Prostate gland (tissue), 2 donors: ENCODE data around the gene NUDT1. TPM values are rescaled to one million over a fixed set of nuclear protein-coding genes. Genes with fewer than 3 reads are reported as not detected.

Experiments
- DNase-seq: peaks from one replicate; pipeline ENCODE4 v3.0.0-alpha.2; 2019; ENCODE audit warnings: low spot score
- H3K27ac ChIP-seq, 2 donors: fragments of 200-600 bp; sonication (generic); 2 replicates each; pipeline ENCODE4 v1.5.1; 2017 to 2019
- H3K27me3 ChIP-seq: fragments of 200-600 bp; sonication (generic); replicated peaks from 2 replicates; pipeline ENCODE4 v1.5.1; 2019; ENCODE audit not compliant: insufficient read depth
- H3K36me3 ChIP-seq, 2 donors: fragments of 200-600 bp; sonication (generic); 1 replicate in 1 of 2; 2 replicates in 1 of 2; pipeline versions ENCODE4 v1.5.1 to v1.8.1; 2017 to 2019
- H3K4me1 ChIP-seq: fragments of 200-600 bp; sonication (generic); replicated peaks from 2 replicates; pipeline ENCODE4 v1.5.1; 2019
- H3K4me3 ChIP-seq, 2 donors: fragments of 200-600 bp; sonication (generic); 2 replicates each; pipeline ENCODE4 v1.5.1; 2017 to 2019
- H3K9me3 ChIP-seq: fragments of 200-600 bp; sonication (generic); 2 replicates; pipeline ENCODE4 v1.5.1; 2017
- POLR2A ChIP-seq: fragments of 450-650 bp; IDR thresholded peaks from one replicate; pipeline ENCODE4 v1.6.1; 2016; ENCODE audit warnings: antibody characterized with exemption, mild to moderate bottlenecking
- POLR2AphosphoS5 ChIP-seq: sonication (generic); formaldehyde crosslinking; IDR thresholded peaks from one replicate; pipeline ENCODE4 v1.6.1; 2017; ENCODE audit warnings: antibody characterized with exemption
- WGBS: methylation state at CpG from one replicate; pipeline ENCODE4 v1.1.5; 2018; 5-methylcytosine and 5-hydroxymethylcytosine counted together
- intact Hi-C: fragments of 100-400 bp; cut with DNase I; formaldehyde crosslinking; loops from one replicate; pipeline ENCODE4 v1.14.2; 2022
- total RNA-seq, 2 donors: library from RNA; depleted of rRNA; stranded (reverse); fragments of >200 nt; gene quantifications; one replicate each; pipeline ENCODE4 v1.1.0, GENCODE V29; 2016
- TF ChIP-seq, protein P1 (sequence below), 4 experiments: fragments of 200-600 bp in 2 of 4; fragments of 450-650 bp in 2 of 4; sonication (generic) in 2 of 4; IDR thresholded peaks; 1 replicate in 3 of 4; 2 replicates in 1 of 4; pipeline ENCODE4 v1.5.1; 2016 to 2019; ENCODE audit warnings: antibody characterized with exemption in 4 of 4, mild to moderate bottlenecking in 2 of 4, moderate library complexity in 2 of 4

NUDT1 gene
- total RNA-seq, 2 donors from 2014 or later: 18.1 to 35.3 TPM

DNA sequence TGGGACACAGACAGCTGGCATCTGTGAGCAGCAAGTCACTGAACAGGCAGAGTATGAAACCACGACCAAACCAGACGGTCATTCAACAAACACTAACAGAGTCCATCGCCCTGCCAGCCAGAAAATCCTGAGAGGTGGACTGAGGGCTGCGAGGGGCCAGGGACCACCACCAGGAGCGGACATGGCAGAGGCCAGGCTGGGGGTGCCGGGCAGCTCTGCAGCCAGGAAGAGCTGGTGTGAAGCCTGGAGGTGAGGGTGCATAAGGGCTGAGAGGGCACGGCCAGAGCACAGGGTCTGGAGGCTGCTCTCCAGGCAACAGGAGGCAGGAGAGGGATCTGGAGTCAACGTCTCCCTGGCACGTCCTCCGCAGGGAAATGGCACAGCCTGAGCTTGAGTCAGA is 24.8 kb upstream of the NUDT1 start:
- TF ChIP-seq, protein P1, sequence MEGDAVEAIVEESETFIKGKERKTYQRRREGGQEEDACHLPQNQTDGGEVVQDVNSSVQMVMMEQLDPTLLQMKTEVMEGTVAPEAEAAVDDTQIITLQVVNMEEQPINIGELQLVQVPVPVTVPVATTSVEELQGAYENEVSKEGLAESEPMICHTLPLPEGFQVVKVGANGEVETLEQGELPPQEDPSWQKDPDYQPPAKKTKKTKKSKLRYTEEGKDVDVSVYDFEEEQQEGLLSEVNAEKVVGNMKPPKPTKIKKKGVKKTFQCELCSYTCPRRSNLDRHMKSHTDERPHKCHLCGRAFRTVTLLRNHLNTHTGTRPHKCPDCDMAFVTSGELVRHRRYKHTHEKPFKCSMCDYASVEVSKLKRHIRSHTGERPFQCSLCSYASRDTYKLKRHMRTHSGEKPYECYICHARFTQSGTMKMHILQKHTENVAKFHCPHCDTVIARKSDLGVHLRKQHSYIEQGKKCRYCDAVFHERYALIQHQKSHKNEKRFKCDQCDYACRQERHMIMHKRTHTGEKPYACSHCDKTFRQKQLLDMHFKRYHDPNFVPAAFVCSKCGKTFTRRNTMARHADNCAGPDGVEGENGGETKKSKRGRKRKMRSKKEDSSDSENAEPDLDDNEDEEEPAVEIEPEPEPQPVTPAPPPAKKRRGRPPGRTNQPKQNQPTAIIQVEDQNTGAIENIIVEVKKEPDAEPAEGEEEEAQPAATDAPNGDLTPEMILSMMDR (IDR thresholded peaks at IDR 0.05): no peak
- no peak for TF ChIP-seq POLR2AphosphoS5
- no peak for TF ChIP-seq POLR2A
- WGBS: 86% methylated on average over 10 of the region's 10 CpGs
- no peaks in the 10 kb centered on the region for H3K9me3 ChIP-seq
- H3K4me3 ChIP-seq: no peak overlapping the region
- intact Hi-C loops: no loop called here
- no peaks in the 10 kb centered on the region for H3K4me1 ChIP-seq
- no peaks in the 10 kb centered on the region for H3K27me3 ChIP-seq
- peaks cover 0 to 20% of the 10 kb centered on the region in 2 donors for H3K36me3 ChIP-seq
- no peak for DNase-seq
- no peak overlapping the region for H3K27ac ChIP-seq

DNA sequence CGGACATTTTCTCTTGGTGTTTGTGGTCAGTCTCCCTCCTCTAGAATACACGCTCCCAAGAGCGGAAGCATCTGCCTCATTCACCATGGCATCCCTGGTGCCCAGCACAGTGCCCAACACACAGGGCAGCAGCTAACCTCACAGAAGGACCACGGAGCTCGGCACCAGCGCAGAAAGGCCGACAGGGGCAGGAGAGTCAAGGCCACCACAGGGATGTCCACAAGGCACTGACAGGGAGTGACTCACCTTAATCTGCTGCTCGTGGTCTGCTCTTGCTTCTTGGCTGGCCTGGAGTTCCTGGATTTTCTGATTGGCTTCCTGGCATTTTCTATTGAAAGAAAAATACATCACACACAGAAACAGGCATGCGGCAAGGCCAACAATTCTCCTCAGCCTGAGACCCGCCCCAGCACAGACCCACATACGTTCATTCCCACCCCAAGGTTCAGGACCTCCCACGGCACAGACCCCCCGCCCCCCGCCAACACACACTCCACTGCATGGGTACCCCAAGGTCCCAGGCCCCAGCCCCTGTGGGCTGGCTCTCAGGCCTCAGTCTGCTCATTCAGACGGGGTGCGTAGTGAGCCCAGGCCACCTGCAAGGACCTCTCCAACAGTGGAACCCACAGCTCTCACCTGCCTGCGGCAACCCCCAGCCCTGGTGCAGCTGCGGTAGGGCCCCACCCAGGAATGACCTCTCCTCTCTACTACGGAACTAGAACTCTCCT is 24.1 kb upstream of the NUDT1 start:
- no peak for DNase-seq
- H3K4me3 ChIP-seq: no peak overlapping the region
- intact Hi-C loops: no loop called here
- no peaks in the 10 kb centered on the region for H3K27me3 ChIP-seq
- WGBS: 87% methylated on average over 19 of the region's 19 CpGs
- H3K4me1 ChIP-seq: no peaks in the 10 kb centered on the region
- TF ChIP-seq POLR2A (no peak), POLR2AphosphoS5 (no peak)
- TF ChIP-seq, protein P1 (IDR thresholded peaks at IDR 0.05): no peak
- no peak overlapping the region for H3K27ac ChIP-seq
- H3K9me3 ChIP-seq: no peaks in the 10 kb centered on the region
- H3K36me3 ChIP-seq: peaks cover 0 to 20% of the 10 kb centered on the region in 2 donors

DNA sequence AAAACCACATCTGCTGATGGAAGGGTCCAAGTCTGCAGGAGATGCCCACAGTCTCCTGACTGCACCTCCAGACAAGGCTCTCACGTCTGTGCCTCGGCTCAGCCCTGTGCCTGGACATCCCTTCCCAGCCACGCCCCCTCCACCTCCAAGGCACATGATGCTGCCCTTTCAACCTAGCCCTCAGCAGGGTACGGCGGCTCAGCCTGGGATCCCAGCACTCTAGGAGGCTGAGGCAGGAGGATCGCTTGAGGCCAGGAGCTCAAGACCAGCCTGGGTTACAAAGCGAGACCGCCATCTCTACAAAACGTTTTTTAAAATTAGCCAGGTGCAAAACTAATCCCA is 23.6 kb upstream of the NUDT1 start:
- intact Hi-C loops: no loop called here
- peaks cover 0 to 20% of the 10 kb centered on the region in 2 donors for H3K36me3 ChIP-seq
- no peak for DNase-seq

DNA sequence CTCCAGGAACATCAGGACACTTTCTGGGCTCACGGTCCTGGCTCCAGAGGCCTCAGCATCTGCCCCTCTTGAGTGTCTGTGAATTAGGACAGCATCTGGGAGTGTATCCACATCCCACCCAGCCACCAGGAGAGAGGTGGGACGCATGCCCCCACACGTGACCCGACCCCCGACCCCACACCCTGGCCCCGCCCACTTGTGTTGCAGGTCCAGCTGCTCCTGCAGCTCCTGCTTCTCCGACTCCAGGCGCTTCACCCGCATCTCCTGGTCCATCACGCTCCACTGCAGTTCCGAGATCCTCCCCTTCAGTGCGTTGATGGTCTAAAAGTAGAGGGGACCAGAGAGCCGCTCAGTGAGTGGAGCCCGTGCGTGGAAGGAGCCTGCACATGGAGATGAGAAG is 22.9 kb upstream of the NUDT1 start:
- DNase-seq: no peak
- Histone ChIP-seq H3K36me3 (peaks cover 0 to 20% of the 10 kb centered on the region in 2 donors), H3K9me3 (no peaks in the 10 kb centered on the region), H3K27ac (no peak overlapping the region), H3K4me1 (no peaks in the 10 kb centered on the region), H3K4me3 (no peak overlapping the region), H3K27me3 (no peaks in the 10 kb centered on the region)
- 83% methylated on average over 15 of the region's 15 CpGs for WGBS
- TF ChIP-seq, protein P1 (IDR thresholded peaks at IDR 0.05): no peak
- no peak for TF ChIP-seq POLR2AphosphoS5
- no peak for TF ChIP-seq POLR2A
- intact Hi-C loops: no loop called here

More for the DNA sequence above, 23.6 kb upstream of the NUDT1 start:
- H3K4me1 ChIP-seq: no peaks in the 10 kb centered on the region
- no peak overlapping the region for H3K27ac ChIP-seq
- WGBS: 92% methylated on average over 9 of the region's 9 CpGs
- TF ChIP-seq POLR2AphosphoS5 (no peak), POLR2A (no peak)
- TF ChIP-seq, protein P1 (IDR thresholded peaks at IDR 0.05): no peak
- H3K4me3 ChIP-seq: no peak overlapping the region
- no peaks in the 10 kb centered on the region for H3K27me3 ChIP-seq
- H3K9me3 ChIP-seq: no peaks in the 10 kb centered on the region

DNA sequence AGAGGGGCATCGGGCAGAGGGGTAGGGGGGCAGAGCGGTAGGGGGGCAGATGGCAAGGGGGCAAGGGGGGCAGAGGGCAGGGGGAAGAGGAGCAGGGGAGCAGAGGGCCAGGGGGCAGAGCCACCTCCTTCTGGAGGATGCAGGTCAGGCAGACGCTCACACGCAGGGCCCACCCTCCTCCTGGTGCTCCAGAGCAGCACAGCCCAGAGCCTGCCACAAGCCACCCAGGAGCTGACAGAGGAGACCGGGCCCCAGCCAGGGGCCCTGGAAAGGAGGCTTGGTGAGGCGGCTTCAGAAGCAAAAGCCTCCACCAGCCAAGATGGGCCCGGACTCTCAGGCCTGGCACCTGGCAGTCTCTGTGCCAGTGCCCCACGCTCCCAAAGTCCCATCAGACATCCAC is 22.4 kb upstream of the NUDT1 start:
- intact Hi-C loops: no loop called here
- 93% methylated on average over 8 of the region's 8 CpGs for WGBS

More for the DNA sequence above, 22.4 kb upstream of the NUDT1 start:
- peaks cover 0 to 20% of the 10 kb centered on the region in 2 donors for H3K36me3 ChIP-seq
- no peak overlapping the region for H3K4me3 ChIP-seq
- H3K4me1 ChIP-seq: no peaks in the 10 kb centered on the region
- H3K27ac ChIP-seq: no peak overlapping the region
- no peak for DNase-seq
- no peaks in the 10 kb centered on the region for H3K27me3 ChIP-seq
- TF ChIP-seq, protein P1 (IDR thresholded peaks at IDR 0.05): no peak
- TF ChIP-seq POLR2A (no peak), POLR2AphosphoS5 (no peak)
- H3K9me3 ChIP-seq: no peaks in the 10 kb centered on the region
